Measurements from ENCODE around the gene LY9. TPM values are rescaled to one million over a fixed set of nuclear protein-coding genes. Genes with fewer than 3 reads are reported as not detected.

Gene LY9
- total and polyA plus RNA-seq, 2 of the 13 experiments (the other 11 are each of a cell fraction or from before 2014, with no cell fraction given), result not detected

DNA sequence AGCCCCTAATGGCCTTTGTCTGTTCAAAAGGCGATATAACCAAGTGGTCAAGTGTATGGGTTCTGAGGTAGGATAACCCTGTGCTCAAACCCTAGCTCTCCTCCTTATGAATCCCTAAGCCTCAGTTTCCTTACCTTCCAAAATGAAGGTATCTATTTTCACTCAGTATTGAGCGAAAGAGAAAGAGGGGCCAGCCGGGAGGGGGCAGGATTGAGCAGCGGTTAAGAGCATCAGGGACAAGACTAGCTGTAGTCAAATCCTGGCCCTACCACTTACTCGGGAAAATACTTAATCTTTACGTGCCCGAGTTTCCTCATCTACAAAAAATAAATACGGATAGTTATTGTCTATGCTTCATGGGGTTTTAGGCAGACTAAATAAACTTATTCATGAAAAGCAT is 25.7 kb downstream of the LY9 start:
- intact Hi-C loops (cut with micrococcal nuclease; ENCODE audit: unreplicated experiment) (no loop called here), in situ Hi-C loops (cut with HindIII; ENCODE audit: extremely low pct_ligation_motif_present, low pct_unique_long_range_greater_than_20kb) (no loop called here)
- BruUV-seq (replicated peaks), result no TSS peak
- no peaks in the 10 kb centered on the region for H3K36me3 ChIP-seq (replicated peaks in 1 of 2; ENCODE audit: control insufficient read depth in 1 of 2, insufficient read depth in 2 of 2, low read length in 2 of 2)
- peaks cover 0 to 2% of the 10 kb centered on the region in 2 experiments; a peak in 1 of 5 replicates for H3K27me3 ChIP-seq (ENCODE audit: control insufficient read depth in 1 of 2, insufficient read depth in 2 of 2, low read length in 2 of 2)
- DNase-seq (ENCODE audit: low spot score) (no peak), ATAC-seq (no peak; the same call in 2 of the 3 replicates), FAIRE-seq (no peak)
- TF ChIP-seq STAG1 (CRISPR knock-in tag; IDR thresholded peaks at IDR 0.05), result peak; percentile 35; the same call in 1 of the 2 replicates
- TF ChIP-seq, protein P1, sequence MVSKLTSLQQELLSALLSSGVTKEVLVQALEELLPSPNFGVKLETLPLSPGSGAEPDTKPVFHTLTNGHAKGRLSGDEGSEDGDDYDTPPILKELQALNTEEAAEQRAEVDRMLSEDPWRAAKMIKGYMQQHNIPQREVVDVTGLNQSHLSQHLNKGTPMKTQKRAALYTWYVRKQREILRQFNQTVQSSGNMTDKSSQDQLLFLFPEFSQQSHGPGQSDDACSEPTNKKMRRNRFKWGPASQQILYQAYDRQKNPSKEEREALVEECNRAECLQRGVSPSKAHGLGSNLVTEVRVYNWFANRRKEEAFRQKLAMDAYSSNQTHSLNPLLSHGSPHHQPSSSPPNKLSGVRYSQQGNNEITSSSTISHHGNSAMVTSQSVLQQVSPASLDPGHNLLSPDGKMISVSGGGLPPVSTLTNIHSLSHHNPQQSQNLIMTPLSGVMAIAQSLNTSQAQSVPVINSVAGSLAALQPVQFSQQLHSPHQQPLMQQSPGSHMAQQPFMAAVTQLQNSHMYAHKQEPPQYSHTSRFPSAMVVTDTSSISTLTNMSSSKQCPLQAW (CRISPR knock-in tag; IDR thresholded peaks at IDR 0.05), result no peak
- TF ChIP-seq, protein P2, sequence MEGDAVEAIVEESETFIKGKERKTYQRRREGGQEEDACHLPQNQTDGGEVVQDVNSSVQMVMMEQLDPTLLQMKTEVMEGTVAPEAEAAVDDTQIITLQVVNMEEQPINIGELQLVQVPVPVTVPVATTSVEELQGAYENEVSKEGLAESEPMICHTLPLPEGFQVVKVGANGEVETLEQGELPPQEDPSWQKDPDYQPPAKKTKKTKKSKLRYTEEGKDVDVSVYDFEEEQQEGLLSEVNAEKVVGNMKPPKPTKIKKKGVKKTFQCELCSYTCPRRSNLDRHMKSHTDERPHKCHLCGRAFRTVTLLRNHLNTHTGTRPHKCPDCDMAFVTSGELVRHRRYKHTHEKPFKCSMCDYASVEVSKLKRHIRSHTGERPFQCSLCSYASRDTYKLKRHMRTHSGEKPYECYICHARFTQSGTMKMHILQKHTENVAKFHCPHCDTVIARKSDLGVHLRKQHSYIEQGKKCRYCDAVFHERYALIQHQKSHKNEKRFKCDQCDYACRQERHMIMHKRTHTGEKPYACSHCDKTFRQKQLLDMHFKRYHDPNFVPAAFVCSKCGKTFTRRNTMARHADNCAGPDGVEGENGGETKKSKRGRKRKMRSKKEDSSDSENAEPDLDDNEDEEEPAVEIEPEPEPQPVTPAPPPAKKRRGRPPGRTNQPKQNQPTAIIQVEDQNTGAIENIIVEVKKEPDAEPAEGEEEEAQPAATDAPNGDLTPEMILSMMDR (CRISPR knock-in tag; IDR thresholded peaks at IDR 0.05), result peak; percentile 54
- no peak overlapping the region for H3K4me3 ChIP-seq (replicated peaks in 1 of 3; ENCODE audit: insufficient read depth in 1 of 3, low read depth in 2 of 3, low read length in 3 of 3)
- H3K27ac ChIP-seq (ENCODE audit: extremely low read length, insufficient read depth, low read length), result no peak overlapping the region
- whole genome bisulfite sequencing (ENCODE audit: low lambda C conversion rate), result 23% methylated on average over 8 of the region's 8 CpGs
- ChIA-PET CTCF (ENCODE audit: low intra/inter-chr PET ratio, low total read pairs) (no interaction called here), POLR2A (no interaction called here)
- no peak overlapping the region for H3K4me2 ChIP-seq (ENCODE audit: low read depth, low read length)
- no peaks in the 10 kb centered on the region for H4K20me1 ChIP-seq (ENCODE audit: insufficient read depth, low read length)
- no peak overlapping the region for H3K9ac ChIP-seq (ENCODE audit: insufficient read depth, low read depth, low read length)
- no peaks in the 10 kb centered on the region for H3K79me2 ChIP-seq (ENCODE audit: insufficient read depth, low read length)
- no peak overlapping the region for H2AFZ ChIP-seq (ENCODE audit: low read length)
- H3K4me1 ChIP-seq (ENCODE audit: insufficient read depth, low read length), result no peaks in the 10 kb centered on the region
- no peaks in the 10 kb centered on the region for H3K9me3 ChIP-seq (ENCODE audit: low read length)

DNA sequence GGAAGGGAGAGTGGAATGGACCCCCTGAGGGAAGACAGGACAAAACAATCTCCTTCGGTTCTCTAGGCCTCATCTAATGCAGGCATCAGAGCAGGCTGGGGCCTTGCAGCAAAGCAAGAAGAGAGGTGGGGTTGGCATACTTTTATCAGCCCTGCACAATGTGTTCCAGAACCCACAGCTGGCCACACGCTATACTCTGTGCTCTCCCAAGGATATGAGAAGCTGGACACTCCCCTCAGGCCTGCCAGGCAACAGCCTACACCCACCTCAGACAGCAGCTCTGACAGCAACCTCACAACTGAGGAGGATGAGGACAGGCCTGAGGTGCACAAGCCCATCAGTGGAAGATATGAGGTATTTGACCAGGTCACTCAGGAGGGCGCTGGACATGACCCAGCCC is 27.3 kb downstream of the LY9 start:
- POLR2A ChIA-PET, result no interaction called here
- TF ChIP-seq ZFYVE20 (CRISPR knock-in tag; IDR thresholded peaks at IDR 0.05; ENCODE audit: borderline replicate concordance, low read depth) (no peak), CEBPG (CRISPR knock-in tag; IDR thresholded peaks at IDR 0.05) (no peak), THYN1 (CRISPR knock-in tag; IDR thresholded peaks at IDR 0.05; ENCODE audit: borderline replicate concordance, low read depth) (no peak), MIER3 (CRISPR knock-in tag; IDR thresholded peaks at IDR 0.05; ENCODE audit: borderline replicate concordance) (no peak), ZNF563 (CRISPR knock-in tag; IDR thresholded peaks at IDR 0.05) (no peak)
- TF ChIP-seq, protein P3, sequence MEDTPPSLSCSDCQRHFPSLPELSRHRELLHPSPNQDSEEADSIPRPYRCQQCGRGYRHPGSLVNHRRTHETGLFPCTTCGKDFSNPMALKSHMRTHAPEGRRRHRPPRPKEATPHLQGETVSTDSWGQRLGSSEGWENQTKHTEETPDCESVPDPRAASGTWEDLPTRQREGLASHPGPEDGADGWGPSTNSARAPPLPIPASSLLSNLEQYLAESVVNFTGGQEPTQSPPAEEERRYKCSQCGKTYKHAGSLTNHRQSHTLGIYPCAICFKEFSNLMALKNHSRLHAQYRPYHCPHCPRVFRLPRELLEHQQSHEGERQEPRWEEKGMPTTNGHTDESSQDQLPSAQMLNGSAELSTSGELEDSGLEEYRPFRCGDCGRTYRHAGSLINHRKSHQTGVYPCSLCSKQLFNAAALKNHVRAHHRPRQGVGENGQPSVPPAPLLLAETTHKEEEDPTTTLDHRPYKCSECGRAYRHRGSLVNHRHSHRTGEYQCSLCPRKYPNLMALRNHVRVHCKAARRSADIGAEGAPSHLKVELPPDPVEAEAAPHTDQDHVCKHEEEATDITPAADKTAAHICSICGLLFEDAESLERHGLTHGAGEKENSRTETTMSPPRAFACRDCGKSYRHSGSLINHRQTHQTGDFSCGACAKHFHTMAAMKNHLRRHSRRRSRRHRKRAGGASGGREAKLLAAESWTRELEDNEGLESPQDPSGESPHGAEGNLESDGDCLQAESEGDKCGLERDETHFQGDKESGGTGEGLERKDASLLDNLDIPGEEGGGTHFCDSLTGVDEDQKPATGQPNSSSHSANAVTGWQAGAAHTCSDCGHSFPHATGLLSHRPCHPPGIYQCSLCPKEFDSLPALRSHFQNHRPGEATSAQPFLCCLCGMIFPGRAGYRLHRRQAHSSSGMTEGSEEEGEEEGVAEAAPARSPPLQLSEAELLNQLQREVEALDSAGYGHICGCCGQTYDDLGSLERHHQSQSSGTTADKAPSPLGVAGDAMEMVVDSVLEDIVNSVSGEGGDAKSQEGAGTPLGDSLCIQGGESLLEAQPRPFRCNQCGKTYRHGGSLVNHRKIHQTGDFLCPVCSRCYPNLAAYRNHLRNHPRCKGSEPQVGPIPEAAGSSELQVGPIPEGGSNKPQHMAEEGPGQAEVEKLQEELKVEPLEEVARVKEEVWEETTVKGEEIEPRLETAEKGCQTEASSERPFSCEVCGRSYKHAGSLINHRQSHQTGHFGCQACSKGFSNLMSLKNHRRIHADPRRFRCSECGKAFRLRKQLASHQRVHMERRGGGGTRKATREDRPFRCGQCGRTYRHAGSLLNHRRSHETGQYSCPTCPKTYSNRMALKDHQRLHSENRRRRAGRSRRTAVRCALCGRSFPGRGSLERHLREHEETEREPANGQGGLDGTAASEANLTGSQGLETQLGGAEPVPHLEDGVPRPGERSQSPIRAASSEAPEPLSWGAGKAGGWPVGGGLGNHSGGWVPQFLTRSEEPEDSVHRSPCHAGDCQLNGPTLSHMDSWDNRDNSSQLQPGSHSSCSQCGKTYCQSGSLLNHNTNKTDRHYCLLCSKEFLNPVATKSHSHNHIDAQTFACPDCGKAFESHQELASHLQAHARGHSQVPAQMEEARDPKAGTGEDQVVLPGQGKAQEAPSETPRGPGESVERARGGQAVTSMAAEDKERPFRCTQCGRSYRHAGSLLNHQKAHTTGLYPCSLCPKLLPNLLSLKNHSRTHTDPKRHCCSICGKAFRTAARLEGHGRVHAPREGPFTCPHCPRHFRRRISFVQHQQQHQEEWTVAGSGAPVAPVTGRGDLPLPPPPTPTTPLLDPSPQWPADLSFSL (CRISPR knock-in tag; IDR thresholded peaks at IDR 0.05), result no peak

More for the DNA sequence above, 27.3 kb downstream of the LY9 start:
- Histone ChIP-seq H3K4me3 (replicated peaks in 1 of 3; ENCODE audit: insufficient read depth in 1 of 3, low read depth in 2 of 3, low read length in 3 of 3) (no peak overlapping the region), H3K9ac (ENCODE audit: insufficient read depth, low read depth, low read length) (no peak overlapping the region), H2AFZ (ENCODE audit: low read length) (no peak overlapping the region), H3K4me1 (ENCODE audit: insufficient read depth, low read length) (no peaks in the 10 kb centered on the region), H3K4me2 (ENCODE audit: low read depth, low read length) (no peak overlapping the region), H3K27ac (ENCODE audit: extremely low read length, insufficient read depth, low read length) (no peak overlapping the region), H4K20me1 (ENCODE audit: insufficient read depth, low read length) (no peaks in the 10 kb centered on the region), H3K9me3 (ENCODE audit: low read length) (no peaks in the 10 kb centered on the region), H3K36me3 (replicated peaks in 1 of 2; ENCODE audit: control insufficient read depth in 1 of 2, insufficient read depth in 2 of 2, low read length in 2 of 2) (no peaks in the 10 kb centered on the region), H3K27me3 (ENCODE audit: control insufficient read depth in 1 of 2, insufficient read depth in 2 of 2, low read length in 2 of 2) (peaks cover 0 to 2% of the 10 kb centered on the region in 2 experiments; a peak in 1 of 5 replicates), H3K79me2 (ENCODE audit: insufficient read depth, low read length) (no peaks in the 10 kb centered on the region)
- FAIRE-seq, result no peak
- in situ Hi-C loops (cut with HindIII; ENCODE audit: extremely low pct_ligation_motif_present, low pct_unique_long_range_greater_than_20kb) (no loop called here), intact Hi-C loops (cut with micrococcal nuclease; ENCODE audit: unreplicated experiment) (no loop called here)
- no peak for DNase-seq (ENCODE audit: low spot score)
- BruUV-seq (replicated peaks), result no TSS peak
- WGBS (ENCODE audit: low lambda C conversion rate), result 0% methylated on average over 2 of the region's 3 CpGs
- CTCF ChIA-PET (ENCODE audit: low intra/inter-chr PET ratio, low total read pairs), result no interaction called here
- no peak for ATAC-seq

All from HepG2 (cell line).